OCI-LY7 (cell line): ENCODE data around the gene TYK2. TPM values are rescaled to one million over a fixed set of nuclear protein-coding genes. Genes with fewer than 3 reads are reported as not detected.

Source experiments
- BruUV-seq: library from RNA; stranded (reverse); fragments of 400-500 nt; replicated peaks from 2 replicates; lab custom pipeline; 2021; lab: Mats Ljungman, UMichigan
- CTCF ChIA-PET: fragments of 300-600 bp; sonication (Branson Sonifier 250); formaldehyde crosslinking; loops from one replicate; lab custom pipeline; 2022; ENCODE audit warnings: antibody characterized with exemption; ENCODE audit not compliant: unreplicated experiment; lab: Charles Lee
- POLR2A ChIA-PET: fragments of 300-600 bp; sonication (Branson Sonifier 250); formaldehyde crosslinking; loops from one replicate; lab custom pipeline; 2022; ENCODE audit warnings: antibody characterized with exemption; lab: Charles Lee
- DNase-seq: peaks from one replicate; pipeline ENCODE4 v3.0.0-alpha.2; 2015; ENCODE audit warnings: low spot score
- H2AFZ ChIP-seq: fragments of 200-600 bp; sonication (generic), shearing (Covaris generic); 2 replicates; pipeline ENCODE4 v1.6.1; 2014; ENCODE audit warnings: mild to moderate bottlenecking, antibody characterized with exemption, low read length, moderate library complexity
- H3K27ac ChIP-seq: fragments of 200-600 bp; sonication (generic); 2 replicates; pipeline ENCODE4 v1.5.1; 2014; ENCODE audit warnings: mixed run types, low read depth, mild to moderate bottlenecking, moderate library complexity, low read length, inconsistent platforms; ENCODE audit not compliant: poor library complexity, severe bottlenecking
- H3K36me3 ChIP-seq: fragments of 200-600 bp; sonication (generic); 2 replicates; pipeline ENCODE4 v1.6.1; 2014; ENCODE audit warnings: mild to moderate bottlenecking, antibody characterized with exemption, low read length, moderate library complexity, mixed read lengths; ENCODE audit not compliant: insufficient read depth
- H3K4me1 ChIP-seq: fragments of 200-600 bp; sonication (generic); 2 replicates; pipeline ENCODE4 v1.5.1; 2014; ENCODE audit warnings: mild to moderate bottlenecking, low read length; ENCODE audit not compliant: insufficient read depth, poor library complexity, severe bottlenecking
- H3K4me2 ChIP-seq: fragments of 200-600 bp; sonication (generic); 2 replicates; pipeline ENCODE4 v1.6.1; 2014; ENCODE audit warnings: mild to moderate bottlenecking, low read length
- H3K4me3 ChIP-seq: fragments of 200-600 bp; sonication (generic); 2 replicates; pipeline ENCODE4 v1.5.1; 2014; ENCODE audit warnings: mild to moderate bottlenecking, low read depth, low read length; ENCODE audit not compliant: poor library complexity, severe bottlenecking
- H3K79me2 ChIP-seq: fragments of 200-600 bp; sonication (generic); 2 replicates; pipeline ENCODE4 v1.6.1; 2016; ENCODE audit warnings: low read depth, mild to moderate bottlenecking, low read length, moderate library complexity, mixed read lengths; ENCODE audit not compliant: insufficient read depth
- H3K9me2 ChIP-seq: fragments of 200-600 bp; sonication (generic); 2 replicates; pipeline ENCODE4 v1.6.1; 2016; ENCODE audit warnings: mild to moderate bottlenecking, low read length, mixed read lengths; ENCODE audit not compliant: insufficient read depth
- H3K9me3 ChIP-seq: fragments of 200-600 bp; sonication (generic); 2 replicates; pipeline ENCODE4 v1.6.1; 2014; ENCODE audit warnings: mild to moderate bottlenecking, mixed run types, low read length, mixed read lengths
- H4K20me1 ChIP-seq: fragments of 200-600 bp; sonication (generic); 2 replicates; pipeline ENCODE4 v1.6.1; 2014; ENCODE audit warnings: mild to moderate bottlenecking, antibody characterized with exemption, low read length, moderate library complexity, mixed read lengths; ENCODE audit not compliant: insufficient read depth
- EZH2phosphoT487 ChIP-seq: fragments of 200-600 bp; sonication (generic); IDR thresholded peaks from 2 replicates; pipeline ENCODE4 v1.6.1; 2018; ENCODE audit warnings: low read depth, borderline replicate concordance, mild to moderate bottlenecking, mixed run types, antibody characterized with exemption, low read length, moderate library complexity, mixed read lengths
- intact Hi-C: fragments of 100-400 bp; cut with micrococcal nuclease; formaldehyde crosslinking; loops from one replicate; pipeline ENCODE4 v1.10.0; 2022; ENCODE audit not compliant: unreplicated experiment
- total RNA-seq, 2 experiments: library from RNA; depleted of rRNA in 1 of 2; stranded (reverse); fragments of >200 nt in 1 of 2; shearing (Covaris generic) in 1 of 2; gene quantifications; 2 replicates each; pipeline ENCODE4 v1.2.3, GENCODE V29; 2014 to 2022
- TF ChIP-seq, protein P1 (sequence below): fragments of 200-600 bp; sonication (generic); conservative IDR thresholded peaks from 2 replicates; pipeline ENCODE4 v1.5.1; 2014; ENCODE audit warnings: mild to moderate bottlenecking, antibody characterized with exemption, low read length, moderate library complexity, mixed read lengths

Gene TYK2
- total RNA-seq, 2 experiments from 2014 or later, result 185 to 216 TPM

DNA sequence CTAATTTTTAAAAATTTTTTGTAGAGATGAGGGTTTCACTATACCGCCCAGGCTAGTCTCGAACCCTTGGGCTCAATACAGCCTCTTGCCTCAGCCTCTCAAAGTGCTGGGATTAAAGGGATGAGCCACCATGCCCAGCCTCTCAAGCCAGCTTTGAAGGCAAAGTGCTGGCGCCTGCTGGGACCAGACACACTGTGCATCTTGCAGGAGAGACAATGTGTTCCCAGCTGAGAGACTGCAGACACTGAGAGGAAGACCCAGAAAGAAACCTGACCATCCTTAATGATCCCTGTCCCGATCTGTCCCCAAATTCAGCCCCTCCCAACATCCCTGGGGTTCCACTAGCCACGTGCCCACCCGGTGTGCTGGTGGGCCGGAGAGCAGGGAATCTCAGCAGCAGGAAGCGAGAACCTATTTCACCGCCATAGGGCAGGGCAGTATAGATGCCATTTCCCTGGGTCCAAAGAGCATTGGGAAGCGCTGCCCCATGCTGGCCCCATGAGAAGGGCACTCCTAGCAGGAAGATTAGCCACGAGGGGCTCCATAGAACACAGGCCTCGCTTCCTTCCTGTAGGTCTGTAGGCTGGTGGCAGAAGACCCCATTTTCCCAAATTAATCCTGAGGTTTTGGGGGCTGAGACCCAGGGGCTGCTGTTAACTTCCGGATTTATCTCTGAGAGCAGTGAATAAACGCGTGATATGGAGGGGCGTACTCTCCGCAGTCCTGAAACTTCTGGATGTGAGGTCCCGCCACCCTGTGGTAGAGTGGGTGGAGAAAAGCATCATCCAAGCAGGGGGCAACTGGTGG is 48.0 kb downstream of the TYK2 start:
- Histone ChIP-seq H3K4me2 (peak overlapping the region; percentile 97), H4K20me1 (peaks cover 12% of the 10 kb centered on the region), H3K4me1 (peaks cover 29% of the 10 kb centered on the region), H3K79me2 (peaks cover 30% of the 10 kb centered on the region), H2AFZ (no peak overlapping the region), H3K27ac (peak overlapping the region; percentile 82), H3K36me3 (peaks cover 51% of the 10 kb centered on the region), H3K9me2 (no peaks in the 10 kb centered on the region), H3K4me3 (peak overlapping the region; percentile 83), H3K9me3 (no peaks in the 10 kb centered on the region)
- DNase-seq, result no peak
- TF ChIP-seq, protein P1, sequence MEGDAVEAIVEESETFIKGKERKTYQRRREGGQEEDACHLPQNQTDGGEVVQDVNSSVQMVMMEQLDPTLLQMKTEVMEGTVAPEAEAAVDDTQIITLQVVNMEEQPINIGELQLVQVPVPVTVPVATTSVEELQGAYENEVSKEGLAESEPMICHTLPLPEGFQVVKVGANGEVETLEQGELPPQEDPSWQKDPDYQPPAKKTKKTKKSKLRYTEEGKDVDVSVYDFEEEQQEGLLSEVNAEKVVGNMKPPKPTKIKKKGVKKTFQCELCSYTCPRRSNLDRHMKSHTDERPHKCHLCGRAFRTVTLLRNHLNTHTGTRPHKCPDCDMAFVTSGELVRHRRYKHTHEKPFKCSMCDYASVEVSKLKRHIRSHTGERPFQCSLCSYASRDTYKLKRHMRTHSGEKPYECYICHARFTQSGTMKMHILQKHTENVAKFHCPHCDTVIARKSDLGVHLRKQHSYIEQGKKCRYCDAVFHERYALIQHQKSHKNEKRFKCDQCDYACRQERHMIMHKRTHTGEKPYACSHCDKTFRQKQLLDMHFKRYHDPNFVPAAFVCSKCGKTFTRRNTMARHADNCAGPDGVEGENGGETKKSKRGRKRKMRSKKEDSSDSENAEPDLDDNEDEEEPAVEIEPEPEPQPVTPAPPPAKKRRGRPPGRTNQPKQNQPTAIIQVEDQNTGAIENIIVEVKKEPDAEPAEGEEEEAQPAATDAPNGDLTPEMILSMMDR, result 0 out of 2 replicates have a peak, but pooled peaks have one; percentile 16
- no peak for TF ChIP-seq EZH2phosphoT487
- BruUV-seq, result TSS peak; percentile 47
- ChIA-PET POLR2A (interaction anchor here (1.1 to 1.6 kb wide), 3 partner anchors 61 to 70 kb away, joined by 3 to 4 read pairs (median 4); partner anchors contain the start of gene ICAM1), CTCF (no interaction called here)
- intact Hi-C loops, result loop anchor here (2.0 to 10.0 kb wide), 3 partner anchors 48 to 232 kb away; partner anchors contain the start of genes CDKN2D, KRI1 and TYK2

GRCh38 chr19:10329555-10329954 is 50.8 kb downstream of the TYK2 start:
- CTCF ChIA-PET, result interaction anchor here (0.5 to 0.9 kb wide), 2 partner anchors 28 to 222 kb away, joined by 3 to 7 read pairs; no protein-coding TSS in a partner anchor
- intact Hi-C loops, result no loop called here
- no peak overlapping the region for H3K27ac ChIP-seq
- no peak overlapping the region for H2AFZ ChIP-seq
- no peaks in the 10 kb centered on the region for H3K9me3 ChIP-seq
- H3K4me2 ChIP-seq, result no peak overlapping the region
- no peak for DNase-seq
- H3K79me2 ChIP-seq, result peaks cover 30% of the 10 kb centered on the region
- peaks cover 79% of the 10 kb centered on the region for H3K36me3 ChIP-seq
- POLR2A ChIA-PET, result interaction anchor here (0.6 to 1.7 kb wide), 3 partner anchors 11 to 75 kb away, joined by 3 to 6 read pairs (median 5); partner anchors contain the start of gene ICAM5
- peaks cover 19% of the 10 kb centered on the region for H3K4me1 ChIP-seq
- BruUV-seq, result TSS peak; percentile 7
- H3K9me2 ChIP-seq, result no peaks in the 10 kb centered on the region
- no peak for TF ChIP-seq EZH2phosphoT487
- TF ChIP-seq, protein P1, result no peak
- peaks cover 12% of the 10 kb centered on the region for H4K20me1 ChIP-seq
- H3K4me3 ChIP-seq, result no peak overlapping the region
